ENCODE data around the gene ITFG2.

Gene ITFG2

DNA sequence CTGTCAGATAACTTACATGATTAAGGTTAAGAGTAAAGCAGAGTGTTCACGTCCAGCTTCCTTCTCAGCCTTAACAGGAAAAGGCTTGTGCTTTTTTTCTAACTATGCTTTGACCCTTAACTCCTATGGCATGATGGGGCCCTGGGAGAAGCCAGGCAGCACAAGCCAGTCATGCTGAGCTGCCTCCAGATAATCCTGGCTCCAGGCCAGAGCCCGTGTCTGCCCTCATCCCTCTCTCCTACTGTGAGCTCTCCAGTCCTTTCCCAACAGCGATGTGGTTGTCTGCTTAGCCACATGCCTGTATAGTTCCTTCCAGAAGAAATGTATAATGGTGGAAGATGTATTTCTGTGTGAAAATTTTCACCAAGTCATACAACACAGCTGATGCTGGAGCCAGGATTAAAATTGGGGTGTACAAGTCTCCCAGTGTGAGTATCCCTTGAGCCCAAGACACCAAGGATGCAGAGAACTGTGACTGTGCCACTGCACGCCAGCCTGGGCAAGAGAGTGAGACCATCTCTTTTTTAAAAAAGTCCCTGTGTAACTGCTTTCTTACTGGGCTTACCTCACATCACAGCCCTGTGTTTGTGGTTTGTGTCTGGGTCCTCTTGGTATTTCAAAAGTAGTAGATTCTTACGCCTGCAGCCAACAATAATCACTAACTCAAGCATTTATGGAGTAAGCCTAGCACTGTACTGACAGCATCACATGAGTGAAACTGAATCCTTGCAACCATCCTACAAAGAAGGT, 7.9 kb upstream of the ITFG2 start:
- H3K9me3 ChIP-seq (ENCODE audit: insufficient read depth, low read length), result no peaks in the 10 kb centered on the region
- H3K4me1 ChIP-seq (ENCODE audit: low read length), result peaks cover 21% of the 10 kb centered on the region
- H3K4me3 ChIP-seq (ENCODE audit: low read length), result no peak overlapping the region
- H4K20me1 ChIP-seq (ENCODE audit: insufficient read depth, low read length), result no peaks in the 10 kb centered on the region
- no peak overlapping the region for H2AFZ ChIP-seq (ENCODE audit: low read depth, low read length)
- H3K27me3 ChIP-seq (ENCODE audit: low read depth, low read length), result no peaks in the 10 kb centered on the region
- no peak overlapping the region for H3K4me2 ChIP-seq (ENCODE audit: low read length)
- peak overlapping the region; percentile 49 for H3K27ac ChIP-seq (ENCODE audit: low read length)
- H3K36me3 ChIP-seq (replicated peaks; ENCODE audit: low read depth, low read length), result peaks cover 62% of the 10 kb centered on the region
- no peak overlapping the region for H3K9ac ChIP-seq (ENCODE audit: low read length)
- TF ChIP-seq, protein P1, sequence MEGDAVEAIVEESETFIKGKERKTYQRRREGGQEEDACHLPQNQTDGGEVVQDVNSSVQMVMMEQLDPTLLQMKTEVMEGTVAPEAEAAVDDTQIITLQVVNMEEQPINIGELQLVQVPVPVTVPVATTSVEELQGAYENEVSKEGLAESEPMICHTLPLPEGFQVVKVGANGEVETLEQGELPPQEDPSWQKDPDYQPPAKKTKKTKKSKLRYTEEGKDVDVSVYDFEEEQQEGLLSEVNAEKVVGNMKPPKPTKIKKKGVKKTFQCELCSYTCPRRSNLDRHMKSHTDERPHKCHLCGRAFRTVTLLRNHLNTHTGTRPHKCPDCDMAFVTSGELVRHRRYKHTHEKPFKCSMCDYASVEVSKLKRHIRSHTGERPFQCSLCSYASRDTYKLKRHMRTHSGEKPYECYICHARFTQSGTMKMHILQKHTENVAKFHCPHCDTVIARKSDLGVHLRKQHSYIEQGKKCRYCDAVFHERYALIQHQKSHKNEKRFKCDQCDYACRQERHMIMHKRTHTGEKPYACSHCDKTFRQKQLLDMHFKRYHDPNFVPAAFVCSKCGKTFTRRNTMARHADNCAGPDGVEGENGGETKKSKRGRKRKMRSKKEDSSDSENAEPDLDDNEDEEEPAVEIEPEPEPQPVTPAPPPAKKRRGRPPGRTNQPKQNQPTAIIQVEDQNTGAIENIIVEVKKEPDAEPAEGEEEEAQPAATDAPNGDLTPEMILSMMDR (IDR thresholded peaks at IDR 0.05; ENCODE audit: low read depth, low read length), result no peak
- TF ChIP-seq EZH2phosphoT487 (IDR thresholded peaks at IDR 0.05; ENCODE audit: low read depth), result no peak
- H3K79me2 ChIP-seq (ENCODE audit: low read length), result no peaks in the 10 kb centered on the region; the same call in 1 of the 2 replicates

DNA sequence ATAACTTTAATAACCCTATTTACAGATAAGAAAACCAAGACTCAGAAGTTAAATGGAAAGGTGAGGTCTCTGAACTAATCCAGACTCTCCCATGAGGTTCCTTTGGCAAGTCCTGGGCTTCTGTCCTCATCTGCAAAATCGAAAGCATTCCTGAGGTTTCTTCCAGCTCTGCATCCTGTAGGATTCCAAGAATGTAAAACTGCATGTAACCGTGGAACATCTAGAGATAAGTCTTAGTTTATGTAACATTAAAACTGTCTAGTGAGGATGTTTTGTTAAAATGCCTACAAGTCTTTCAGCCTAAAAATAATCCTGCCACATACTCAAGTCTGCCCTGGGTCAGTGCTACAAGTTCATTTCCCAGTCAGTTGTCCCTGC, 7.3 kb upstream of the ITFG2 start:
- Histone ChIP-seq H3K4me3 (ENCODE audit: low read length) (no peak overlapping the region), H3K9ac (ENCODE audit: low read length) (no peak overlapping the region), H3K79me2 (ENCODE audit: low read length) (no peaks in the 10 kb centered on the region), H3K9me3 (ENCODE audit: insufficient read depth, low read length) (no peaks in the 10 kb centered on the region), H3K27me3 (ENCODE audit: low read depth, low read length) (no peaks in the 10 kb centered on the region), H3K36me3 (replicated peaks; ENCODE audit: low read depth, low read length) (peaks cover 57% of the 10 kb centered on the region), H4K20me1 (ENCODE audit: insufficient read depth, low read length) (no peaks in the 10 kb centered on the region), H2AFZ (ENCODE audit: low read depth, low read length) (no peak overlapping the region), H3K4me2 (ENCODE audit: low read length) (no peak overlapping the region), H3K27ac (ENCODE audit: low read length) (peak overlapping the region; percentile 49; the same call in 1 of the 2 replicates), H3K4me1 (ENCODE audit: low read length) (peaks cover 21% of the 10 kb centered on the region)
- TF ChIP-seq, protein P1 (IDR thresholded peaks at IDR 0.05; ENCODE audit: low read depth, low read length), result no peak
- no peak for TF ChIP-seq EZH2phosphoT487 (IDR thresholded peaks at IDR 0.05; ENCODE audit: low read depth)

DNA sequence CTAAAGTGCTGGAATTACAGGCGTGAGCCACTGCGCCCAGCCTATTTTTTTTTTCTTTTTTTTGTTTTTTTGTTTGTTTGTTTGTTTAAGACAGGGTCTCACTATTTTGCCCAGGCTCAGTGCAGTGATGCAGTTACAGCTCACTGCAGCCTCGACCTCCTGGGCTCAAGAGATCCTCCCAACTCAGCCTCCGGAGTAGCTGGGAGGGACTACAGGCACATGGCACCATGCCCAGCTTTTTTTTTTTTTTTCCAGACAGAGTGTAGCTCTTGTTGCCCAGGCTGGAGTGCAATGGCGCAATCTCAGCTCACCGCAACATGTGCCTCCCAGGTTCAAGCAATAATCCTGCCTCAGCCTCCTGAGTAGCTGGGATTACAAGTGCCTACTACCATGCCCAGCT, 5.8 kb upstream of the ITFG2 start:
- Histone ChIP-seq H3K79me2 (ENCODE audit: low read length) (0 out of 2 replicates have a peak, but pooled peaks cover 2% of the 10 kb centered on the region), H3K9me3 (ENCODE audit: insufficient read depth, low read length) (no peaks in the 10 kb centered on the region), H3K9ac (ENCODE audit: low read length) (no peak overlapping the region), H3K27me3 (ENCODE audit: low read depth, low read length) (no peaks in the 10 kb centered on the region), H3K4me1 (ENCODE audit: low read length) (peaks cover 24% of the 10 kb centered on the region), H4K20me1 (ENCODE audit: insufficient read depth, low read length) (no peaks in the 10 kb centered on the region), H3K4me2 (ENCODE audit: low read length) (no peak overlapping the region), H3K4me3 (ENCODE audit: low read length) (no peak overlapping the region), H3K36me3 (replicated peaks; ENCODE audit: low read depth, low read length) (peaks cover 41% of the 10 kb centered on the region), H3K27ac (ENCODE audit: low read length) (no peak overlapping the region), H2AFZ (ENCODE audit: low read depth, low read length) (no peak overlapping the region)
- TF ChIP-seq EZH2phosphoT487 (IDR thresholded peaks at IDR 0.05; ENCODE audit: low read depth), result no peak
- TF ChIP-seq, protein P1 (IDR thresholded peaks at IDR 0.05; ENCODE audit: low read depth, low read length), result no peak

DNA sequence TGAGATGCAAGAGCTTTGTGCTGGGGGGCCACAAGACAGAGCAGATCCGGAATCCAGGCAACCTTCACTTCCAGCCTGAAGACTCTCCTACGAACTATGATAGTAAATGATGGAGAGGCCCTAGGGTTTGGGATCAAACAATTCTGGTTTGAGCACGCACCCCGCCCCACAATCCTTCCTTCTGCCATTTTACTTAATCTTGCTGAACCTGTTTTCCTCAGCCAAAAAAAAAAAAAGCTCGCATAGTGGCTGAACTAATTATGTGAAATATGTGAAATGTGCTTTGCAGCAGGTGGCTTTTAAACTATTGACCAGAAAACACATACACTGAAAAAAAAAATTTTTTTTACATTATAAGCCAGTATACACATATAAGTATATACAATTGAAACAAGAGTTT, 667 bp upstream of the ITFG2 start:
- Histone ChIP-seq H3K9me3 (ENCODE audit: insufficient read depth, low read length) (no peaks in the 10 kb centered on the region), H3K79me2 (ENCODE audit: low read length) (peaks cover 32% of the 10 kb centered on the region), H3K36me3 (replicated peaks; ENCODE audit: low read depth, low read length) (peaks cover 16% of the 10 kb centered on the region), H3K4me3 (ENCODE audit: low read length) (peak overlapping the region; percentile 89), H3K4me2 (ENCODE audit: low read length) (peak overlapping the region; percentile 60), H4K20me1 (ENCODE audit: insufficient read depth, low read length) (no peaks in the 10 kb centered on the region), H2AFZ (ENCODE audit: low read depth, low read length) (peak overlapping the region; percentile 88), H3K27ac (ENCODE audit: low read length) (peak overlapping the region; percentile 28; the same call in 1 of the 2 replicates), H3K27me3 (ENCODE audit: low read depth, low read length) (no peaks in the 10 kb centered on the region), H3K4me1 (ENCODE audit: low read length) (peaks cover 13% of the 10 kb centered on the region), H3K9ac (ENCODE audit: low read length) (peak overlapping the region; percentile 60)
- no peak for TF ChIP-seq EZH2phosphoT487 (IDR thresholded peaks at IDR 0.05; ENCODE audit: low read depth)
- TF ChIP-seq, protein P1 (IDR thresholded peaks at IDR 0.05; ENCODE audit: low read depth, low read length), result no peak

Measured in OCI-LY3 (cell line).